ENCODE measurements around the gene GEMIN4.
"Not testable (repeated sequence)": the region's sequence is repeated elsewhere in the genome, so short reads cannot be mapped to it uniquely, and the experiment has no call there.

GEMIN4 gene

DNA sequence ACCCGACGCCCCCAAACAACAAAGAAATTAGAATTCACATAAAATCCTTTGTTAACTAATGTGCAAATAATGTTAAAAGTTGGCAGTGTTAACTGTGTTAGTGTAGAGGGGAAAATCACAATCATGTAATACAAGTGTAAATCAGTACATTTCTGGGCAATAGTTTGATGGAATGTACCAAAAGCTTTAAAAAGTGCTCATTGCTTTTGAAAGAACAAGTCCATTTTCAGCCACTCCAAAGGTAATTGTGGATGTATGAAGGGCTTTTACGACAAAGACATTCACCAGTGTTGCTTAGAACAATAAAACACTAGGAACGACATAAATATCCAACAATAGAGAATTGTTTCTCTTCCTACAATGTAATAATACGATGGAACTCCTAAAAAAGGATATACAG is 21.0 kb upstream of the GEMIN4 start:
- Histone ChIP-seq H3K4me1 (ENCODE audit: control insufficient read depth, insufficient read depth, low read length) (no peaks in the 10 kb centered on the region), H3K9ac (ENCODE audit: low read length) (no peak overlapping the region), H3K4me3 (ENCODE audit: low read length) (no peak overlapping the region), H3K36me3 (ENCODE audit: control insufficient read depth, insufficient read depth, low read length) (peaks cover 38% of the 10 kb centered on the region), H3K27me3 (ENCODE audit: control insufficient read depth, insufficient read depth, low read length) (no peaks in the 10 kb centered on the region), H3K27ac (ENCODE audit: low read depth, low read length) (no peak overlapping the region)

DNA sequence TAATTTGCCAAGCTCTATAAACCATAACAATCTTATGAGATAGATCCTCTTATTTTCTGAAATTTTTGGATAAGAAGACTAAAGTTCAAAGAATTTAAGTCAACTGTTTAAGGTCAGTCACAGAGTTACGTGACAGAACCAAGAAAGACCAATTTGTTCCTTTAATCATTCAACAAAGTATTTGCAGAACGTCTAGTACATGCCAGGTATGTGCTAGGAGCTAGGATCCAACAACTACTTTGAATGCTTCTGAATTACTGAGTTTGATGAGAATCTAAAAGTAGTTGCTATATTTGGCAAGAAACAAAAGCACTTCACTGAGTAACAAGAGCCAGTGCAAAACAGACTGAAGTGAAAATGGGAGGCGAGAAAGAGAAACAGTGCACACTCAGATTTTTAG is 15.0 kb upstream of the GEMIN4 start:
- no peak overlapping the region for H3K9ac ChIP-seq (ENCODE audit: low read length)
- peaks cover 20% of the 10 kb centered on the region for H3K36me3 ChIP-seq (ENCODE audit: control insufficient read depth, insufficient read depth, low read length)
- no peak overlapping the region for H3K4me3 ChIP-seq (ENCODE audit: low read length)
- H3K27ac ChIP-seq (ENCODE audit: low read depth, low read length): no peak overlapping the region
- no peaks in the 10 kb centered on the region for H3K27me3 ChIP-seq (ENCODE audit: control insufficient read depth, insufficient read depth, low read length)
- no peaks in the 10 kb centered on the region for H3K4me1 ChIP-seq (ENCODE audit: control insufficient read depth, insufficient read depth, low read length)

DNA sequence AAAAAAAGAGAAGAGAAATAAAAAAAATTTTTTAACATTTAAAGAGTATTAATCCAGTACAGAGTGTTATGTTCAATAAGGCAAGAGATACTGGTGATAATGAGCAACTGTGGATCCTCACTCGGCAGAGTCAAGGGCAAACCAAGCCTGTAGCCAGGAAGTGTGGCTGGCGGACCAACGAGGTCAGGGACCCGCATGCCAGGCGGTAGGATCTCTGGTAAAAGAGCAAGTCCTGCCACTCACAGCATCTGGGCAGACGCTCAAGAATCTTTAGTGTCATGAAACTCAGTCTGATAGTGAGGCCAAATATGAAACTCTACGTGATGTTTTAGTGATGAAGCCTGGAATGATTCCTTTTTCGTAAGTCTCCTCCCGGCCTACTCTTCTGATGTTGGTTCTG is 8.3 kb upstream of the GEMIN4 start:
- Histone ChIP-seq H3K4me3 (ENCODE audit: low read length) (no peak overlapping the region), H3K36me3 (ENCODE audit: control insufficient read depth, insufficient read depth, low read length) (peaks cover 21% of the 10 kb centered on the region), H3K9ac (ENCODE audit: low read length) (no peak overlapping the region), H3K27me3 (ENCODE audit: control insufficient read depth, insufficient read depth, low read length) (no peaks in the 10 kb centered on the region), H3K27ac (ENCODE audit: low read depth, low read length) (no peak overlapping the region), H3K4me1 (ENCODE audit: control insufficient read depth, insufficient read depth, low read length) (no peaks in the 10 kb centered on the region)

DNA sequence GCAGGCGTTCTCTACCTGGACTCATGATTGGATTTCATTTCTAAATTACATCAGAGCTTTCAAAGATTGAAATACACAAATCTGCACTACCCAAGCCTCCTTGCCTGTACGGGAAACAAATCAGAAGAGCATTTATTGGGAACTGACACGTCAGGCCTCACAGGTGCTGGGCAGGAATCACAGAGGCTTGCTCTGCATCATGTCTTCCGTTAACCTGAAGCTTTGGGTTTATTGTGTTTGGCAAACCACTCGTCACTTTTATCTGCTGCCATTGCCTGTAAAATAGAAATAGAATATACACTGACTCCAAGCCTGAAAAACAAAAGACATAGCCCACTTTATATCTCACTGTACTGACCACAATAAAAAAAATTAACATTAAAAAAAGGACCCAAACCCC is 7.9 kb upstream of the GEMIN4 start:
- Histone ChIP-seq H3K4me1 (ENCODE audit: control insufficient read depth, insufficient read depth, low read length) (no peaks in the 10 kb centered on the region), H3K27me3 (ENCODE audit: control insufficient read depth, insufficient read depth, low read length) (no peaks in the 10 kb centered on the region), H3K9ac (ENCODE audit: low read length) (no peak overlapping the region), H3K4me3 (ENCODE audit: low read length) (no peak overlapping the region), H3K36me3 (ENCODE audit: control insufficient read depth, insufficient read depth, low read length) (peaks cover 17% of the 10 kb centered on the region), H3K27ac (ENCODE audit: low read depth, low read length) (no peak overlapping the region)

DNA sequence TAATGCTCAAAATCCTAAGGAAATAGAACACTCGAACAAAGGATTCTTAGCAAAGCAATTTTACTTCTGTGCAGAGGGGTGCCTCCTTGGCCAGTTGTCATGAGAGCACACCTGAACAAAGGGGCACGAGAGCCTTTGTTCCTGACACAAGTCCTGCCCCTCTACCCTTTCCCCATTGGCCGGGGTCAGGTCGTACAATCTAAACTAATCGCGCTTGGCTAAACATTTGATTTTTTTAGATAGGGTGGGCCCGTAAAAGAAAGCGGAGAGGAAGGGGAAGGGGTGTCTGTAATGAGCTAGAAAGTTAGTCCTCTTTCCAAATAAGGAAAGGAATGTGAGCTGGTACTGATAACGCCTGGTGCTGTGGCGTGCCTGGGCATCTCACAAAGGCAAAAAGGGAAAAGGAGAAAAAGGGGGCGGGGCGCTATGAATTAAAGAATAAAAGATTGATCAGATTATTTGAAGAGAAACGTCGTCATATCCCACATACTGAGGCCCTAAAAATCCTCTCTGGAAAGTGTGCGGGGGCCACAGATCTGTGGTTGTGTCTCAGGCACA is 4.0 kb upstream of the GEMIN4 start:
- not testable (repeated sequence) for H3K9ac ChIP-seq (ENCODE audit: low read length); H3K4me1 ChIP-seq (ENCODE audit: control insufficient read depth, insufficient read depth, low read length); H3K27me3 ChIP-seq (ENCODE audit: control insufficient read depth, insufficient read depth, low read length); H3K4me3 ChIP-seq (ENCODE audit: low read length)
- Histone ChIP-seq H3K36me3 (ENCODE audit: control insufficient read depth, insufficient read depth, low read length) (peaks cover 13% of the 10 kb centered on the region), H3K27ac (ENCODE audit: low read depth, low read length) (peak overlapping the region; percentile 13)

DNA sequence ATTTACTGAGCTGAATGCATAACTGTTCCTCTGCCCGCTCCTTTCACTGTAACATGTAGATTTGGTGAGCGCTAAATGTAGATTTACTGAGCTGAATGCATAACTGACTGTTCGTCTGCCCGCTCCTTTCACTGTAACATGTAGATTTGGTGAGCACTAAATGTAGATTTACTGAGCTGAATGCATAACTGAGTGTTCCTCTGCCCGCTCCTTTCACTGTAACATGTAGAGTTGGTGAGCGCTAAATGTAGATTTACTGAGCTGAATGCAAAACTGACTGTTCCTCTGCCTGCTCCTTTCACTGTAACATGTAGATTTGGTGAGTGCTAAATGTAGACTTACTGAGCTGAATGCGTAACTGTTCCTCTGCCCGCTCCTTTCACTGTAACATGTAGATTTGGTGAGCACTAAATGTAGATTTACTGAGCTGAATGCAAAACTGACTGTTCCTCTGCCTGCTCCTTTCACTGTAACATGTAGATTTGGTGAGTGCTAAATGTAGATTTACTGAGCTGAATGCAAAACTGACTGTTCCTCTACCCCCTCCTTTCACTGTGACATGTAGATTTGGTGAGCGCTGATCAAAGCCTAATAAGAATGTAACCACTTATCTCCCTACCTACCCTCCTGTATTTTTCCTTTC is 3.4 kb upstream of the GEMIN4 start:
- not testable (repeated sequence) for H3K27me3 ChIP-seq (ENCODE audit: control insufficient read depth, insufficient read depth, low read length); H3K4me3 ChIP-seq (ENCODE audit: low read length); H3K4me1 ChIP-seq (ENCODE audit: control insufficient read depth, insufficient read depth, low read length); H3K27ac ChIP-seq (ENCODE audit: low read depth, low read length); H3K36me3 ChIP-seq (ENCODE audit: control insufficient read depth, insufficient read depth, low read length); H3K9ac ChIP-seq (ENCODE audit: low read length)

DNA sequence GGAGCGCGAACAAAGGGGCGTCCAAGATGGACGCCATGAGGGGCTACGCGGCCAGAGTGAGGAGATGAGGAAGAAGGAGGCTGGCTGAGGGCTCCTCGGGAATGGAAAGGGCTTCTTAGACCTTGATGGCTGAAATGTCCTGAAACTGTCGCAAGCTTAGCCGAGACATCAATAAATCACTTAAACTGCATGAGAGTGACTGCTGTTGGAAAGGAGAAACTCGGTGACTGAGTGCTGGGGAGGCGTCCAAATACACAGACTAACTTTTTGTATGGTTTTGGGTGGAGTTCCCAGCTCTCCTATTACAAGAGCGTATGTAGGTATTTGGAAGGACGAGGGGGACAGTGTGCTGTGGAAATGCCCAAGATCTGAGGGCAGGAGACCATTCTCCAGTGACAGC is 1.4 kb upstream of the GEMIN4 start:
- Histone ChIP-seq H3K27me3 (ENCODE audit: control insufficient read depth, insufficient read depth, low read length) (no peaks in the 10 kb centered on the region), H3K4me3 (ENCODE audit: low read length) (no peak overlapping the region), H3K9ac (ENCODE audit: low read length) (no peak overlapping the region), H3K36me3 (ENCODE audit: control insufficient read depth, insufficient read depth, low read length) (no peaks in the 10 kb centered on the region), H3K4me1 (ENCODE audit: control insufficient read depth, insufficient read depth, low read length) (peaks cover 9% of the 10 kb centered on the region), H3K27ac (ENCODE audit: low read depth, low read length) (no peak overlapping the region)

DNA sequence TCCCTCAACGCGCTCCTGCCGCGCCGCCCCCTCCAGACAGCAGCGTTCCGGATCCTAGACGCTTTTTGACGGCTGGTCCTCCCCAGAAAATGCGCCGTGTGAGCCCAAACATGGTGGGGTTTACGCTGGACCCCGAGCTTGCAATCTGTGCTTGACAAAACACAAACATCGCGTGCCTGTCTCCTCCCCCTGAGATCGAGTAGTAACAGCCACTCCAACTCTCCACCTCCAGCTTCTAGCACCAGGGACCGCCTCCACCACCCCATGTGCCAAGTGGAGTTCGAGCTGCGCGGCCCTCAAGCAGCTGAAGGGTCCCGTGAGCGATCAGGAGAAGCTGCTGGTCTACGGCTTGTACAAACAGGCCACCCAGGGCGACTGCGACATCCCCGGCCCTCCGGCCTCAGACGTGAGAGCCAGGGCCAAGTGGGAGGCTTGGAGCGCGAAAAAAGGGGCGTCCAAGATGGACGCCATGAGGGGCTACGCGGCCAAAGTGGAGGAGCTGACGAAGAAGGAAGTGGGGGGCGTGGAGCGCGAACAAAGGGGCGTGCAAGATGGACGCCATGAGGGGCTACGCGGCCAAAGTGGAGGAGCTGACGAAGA is 656 bp upstream of the GEMIN4 start:
- H3K27me3 ChIP-seq (ENCODE audit: control insufficient read depth, insufficient read depth, low read length): no peaks in the 10 kb centered on the region
- peak overlapping the region; percentile 66 for H3K27ac ChIP-seq (ENCODE audit: low read depth, low read length)
- no peaks in the 10 kb centered on the region for H3K36me3 ChIP-seq (ENCODE audit: control insufficient read depth, insufficient read depth, low read length)
- H3K4me1 ChIP-seq (ENCODE audit: control insufficient read depth, insufficient read depth, low read length): peaks cover 9% of the 10 kb centered on the region
- H3K4me3 ChIP-seq (ENCODE audit: low read length): peak overlapping the region; percentile 76
- H3K9ac ChIP-seq (ENCODE audit: low read length): peak overlapping the region; percentile 12

DNA sequence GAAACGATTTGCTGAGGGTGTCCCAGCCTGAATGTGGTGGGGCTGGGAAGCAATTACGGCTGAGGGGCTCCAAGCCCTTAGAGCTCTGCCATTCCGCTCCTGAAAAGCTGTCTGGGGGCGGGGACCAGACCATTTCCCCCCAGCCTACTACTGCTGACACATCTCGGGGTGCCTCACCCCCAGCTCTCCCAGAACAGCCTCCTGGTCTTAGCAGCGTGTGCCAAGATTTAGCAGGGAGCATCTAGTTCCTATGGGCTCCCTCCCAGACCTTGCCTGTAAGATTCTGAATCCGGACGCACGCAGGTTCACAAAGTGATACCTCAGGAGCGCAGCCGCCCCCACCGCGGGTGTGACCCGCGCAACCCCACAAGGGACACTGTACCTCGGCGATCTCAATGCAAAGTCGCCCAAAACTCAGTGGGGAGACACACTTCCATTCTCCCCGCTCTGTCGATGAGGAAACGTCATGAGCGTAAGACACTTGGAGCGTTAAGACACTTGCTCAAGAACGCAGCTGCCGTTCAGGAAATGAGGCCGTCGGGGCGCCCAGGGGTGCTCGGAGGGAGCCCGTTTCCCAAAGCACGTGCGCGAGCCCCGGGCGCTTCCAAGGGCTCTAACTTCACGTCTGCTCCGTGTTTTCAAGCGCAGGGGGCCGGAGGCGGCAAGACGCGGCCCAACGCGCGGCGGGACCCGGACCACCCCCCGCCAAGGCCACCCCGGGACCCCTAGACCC is 629 bp downstream of the GEMIN4 start:
- Histone ChIP-seq H3K27ac (ENCODE audit: low read depth, low read length) (peak overlapping the region; percentile 66), H3K9ac (ENCODE audit: low read length) (peak overlapping the region; percentile 66), H3K4me1 (ENCODE audit: control insufficient read depth, insufficient read depth, low read length) (peaks cover 9% of the 10 kb centered on the region)

DNA sequence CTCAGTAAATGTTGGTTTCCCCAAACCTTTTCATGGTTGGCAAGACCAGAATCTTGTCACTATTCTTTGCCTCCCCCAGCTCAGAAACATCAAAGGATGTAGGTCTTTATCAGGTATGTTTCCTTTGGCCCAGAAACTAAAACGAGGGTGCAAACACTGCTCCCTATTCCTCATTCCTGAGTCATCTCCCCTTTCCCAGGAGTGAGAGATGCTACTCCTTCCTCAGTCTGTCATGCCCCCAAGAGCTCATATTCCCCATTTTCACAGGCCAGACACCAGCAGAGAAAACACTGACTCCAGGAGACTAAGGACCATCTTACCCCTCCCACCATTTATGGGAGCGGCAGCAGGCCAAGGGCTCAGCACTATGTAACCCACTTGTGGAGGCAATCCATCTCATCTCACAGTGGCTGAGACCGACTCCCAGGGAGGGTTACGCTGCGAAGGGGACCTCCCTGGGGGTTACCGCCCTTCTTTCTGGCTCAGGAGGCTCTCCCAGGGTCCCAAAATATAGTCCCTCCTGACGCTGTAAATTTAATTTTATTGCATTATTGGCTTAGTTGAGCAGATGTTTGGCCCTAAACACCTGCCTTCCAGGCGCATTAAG is 1.5 kb downstream of the GEMIN4 start:
- Histone ChIP-seq H3K27me3 (ENCODE audit: control insufficient read depth, insufficient read depth, low read length) (no peaks in the 10 kb centered on the region), H3K9ac (ENCODE audit: low read length) (no peak overlapping the region), H3K36me3 (ENCODE audit: control insufficient read depth, insufficient read depth, low read length) (peaks cover 17% of the 10 kb centered on the region), H3K4me1 (ENCODE audit: control insufficient read depth, insufficient read depth, low read length) (peaks cover 9% of the 10 kb centered on the region), H3K27ac (ENCODE audit: low read depth, low read length) (no peak overlapping the region), H3K4me3 (ENCODE audit: low read length) (peak overlapping the region; percentile 76)

More for the DNA sequence above, 629 bp downstream of the GEMIN4 start:
- Histone ChIP-seq H3K36me3 (ENCODE audit: control insufficient read depth, insufficient read depth, low read length) (peaks cover 11% of the 10 kb centered on the region), H3K27me3 (ENCODE audit: control insufficient read depth, insufficient read depth, low read length) (no peaks in the 10 kb centered on the region), H3K4me3 (ENCODE audit: low read length) (peak overlapping the region; percentile 76)

DNA sequence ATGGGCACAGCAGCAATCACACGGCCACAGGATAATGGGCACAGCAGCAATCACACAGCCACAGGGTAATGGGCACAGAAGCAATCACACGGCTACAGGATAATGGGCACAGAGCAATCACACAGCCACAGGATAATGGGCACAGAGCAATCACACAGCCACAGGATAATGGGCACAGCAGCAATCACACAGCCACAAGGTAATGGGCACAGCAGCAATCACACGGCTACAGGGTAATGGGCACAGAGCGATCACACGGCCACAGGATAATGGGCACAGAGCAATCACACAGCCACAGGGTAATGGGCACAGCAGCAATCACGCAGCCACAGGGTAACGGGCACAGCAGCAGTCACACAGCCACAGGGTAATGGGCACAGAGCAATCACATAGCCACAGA is 2.7 kb downstream of the GEMIN4 start:
- H3K4me3 ChIP-seq (ENCODE audit: low read length); H3K9ac ChIP-seq (ENCODE audit: low read length); H3K27me3 ChIP-seq (ENCODE audit: control insufficient read depth, insufficient read depth, low read length); H3K27ac ChIP-seq (ENCODE audit: low read depth, low read length); H3K4me1 ChIP-seq (ENCODE audit: control insufficient read depth, insufficient read depth, low read length): not testable (repeated sequence)
- peaks cover 24% of the 10 kb centered on the region for H3K36me3 ChIP-seq (ENCODE audit: control insufficient read depth, insufficient read depth, low read length)

DNA sequence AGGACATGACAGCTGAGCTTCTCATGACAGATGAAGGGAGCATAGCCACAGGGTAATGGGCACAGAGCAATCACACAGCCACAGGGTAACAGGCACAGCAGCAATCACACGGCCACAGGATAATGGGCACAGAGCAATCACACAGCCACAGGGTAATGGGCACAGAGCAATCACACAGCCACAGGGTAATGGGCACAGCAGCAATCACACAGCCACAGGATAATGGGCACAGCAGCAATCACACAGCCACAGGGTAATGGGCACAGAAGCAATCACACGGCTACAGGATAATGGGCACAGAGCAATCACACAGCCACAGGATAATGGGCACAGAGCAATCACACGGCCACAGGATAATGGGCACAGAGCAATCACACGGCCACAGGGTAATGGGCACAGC is 3.5 kb downstream of the GEMIN4 start:
- not testable (repeated sequence) for H3K27me3 ChIP-seq (ENCODE audit: control insufficient read depth, insufficient read depth, low read length); H3K4me3 ChIP-seq (ENCODE audit: low read length); H3K27ac ChIP-seq (ENCODE audit: low read depth, low read length); H3K4me1 ChIP-seq (ENCODE audit: control insufficient read depth, insufficient read depth, low read length); H3K9ac ChIP-seq (ENCODE audit: low read length)
- H3K36me3 ChIP-seq (ENCODE audit: control insufficient read depth, insufficient read depth, low read length): peaks cover 29% of the 10 kb centered on the region

Measured in rectal smooth muscle tissue (tissue), 1 donor.